ENCODE results near the gene N4BP2L2. TPM values are rescaled to one million over a fixed set of nuclear protein-coding genes. Genes with fewer than 3 reads are reported as not detected.

Gene N4BP2L2
- total and polyA plus RNA-seq, 9 of the 15 experiments (the other 6 are each of a cell fraction or from before 2014, with no cell fraction given): 33.9 to 76.4 (median 48.7) TPM

DNA sequence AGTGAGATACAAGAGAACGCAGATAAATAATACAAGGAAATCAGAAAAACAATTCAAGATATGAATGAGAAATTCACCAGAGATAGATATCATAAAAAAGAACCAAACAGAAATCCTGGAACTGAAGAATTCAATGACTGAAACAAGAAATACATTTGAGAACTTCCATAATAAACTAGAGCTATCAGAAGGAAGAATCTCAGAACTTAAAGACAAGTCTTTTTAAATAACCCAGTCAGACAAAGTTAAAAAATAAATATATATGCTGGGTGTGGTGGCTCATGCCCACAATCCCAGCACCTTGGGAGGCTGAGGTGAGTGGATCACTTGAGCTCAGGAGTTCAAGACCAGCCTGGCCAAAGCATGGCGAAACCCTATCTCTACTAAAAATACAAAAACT, 82.0 kb downstream of the N4BP2L2 start:
- H3K4me1 ChIP-seq (replicated peaks in 1 of 2; ENCODE audit: control insufficient read depth in 2 of 2, insufficient read depth in 2 of 2, low read length in 2 of 2): no peaks in the 10 kb centered on the region; a peak in 1 of 5 replicates
- no peaks in the 10 kb centered on the region for H3K27me3 ChIP-seq (ENCODE audit: control insufficient read depth in 2 of 2, insufficient read depth in 2 of 2, low read length in 2 of 2)
- ChIA-PET POLR2A (no interaction called here), CTCF (ENCODE audit: low intra/inter-chr PET ratio) (no interaction called here)
- WGBS (ENCODE audit: insufficient coverage, low coverage, missing lambda C conversion rate): 77% methylated on average over 2 of the region's 2 CpGs
- no peak overlapping the region for H3K4me3 ChIP-seq
- H3K27ac ChIP-seq (ENCODE audit: extremely low read depth, low read depth, low read length): no peak overlapping the region
- in situ Hi-C loops (cut with MboI): no loop called here
- peaks cover 3% of the 10 kb centered on the region; the same call in 1 of the 2 replicates for H3K9me3 ChIP-seq (replicated peaks; ENCODE audit: control insufficient read depth, insufficient read depth, low read depth, low read length)
- no peak for ATAC-seq
- no peaks in the 10 kb centered on the region for H3K9me1 ChIP-seq (ENCODE audit: control insufficient read depth, insufficient read depth, low read length)
- no peak for DNase-seq (ENCODE audit: extremely low read depth in 1 of 4, low spot score in 3 of 4)
- no peaks in the 10 kb centered on the region for H4K20me1 ChIP-seq (replicated peaks; ENCODE audit: control insufficient read depth, insufficient read depth, low read length)
- no peak overlapping the region for H2AFZ ChIP-seq (ENCODE audit: low read depth, low read length)
- no peak overlapping the region for H3K4me2 ChIP-seq (ENCODE audit: insufficient read depth, low read length)
- H3K79me2 ChIP-seq (ENCODE audit: control insufficient read depth, insufficient read depth, low read length): no peaks in the 10 kb centered on the region
- no peaks in the 10 kb centered on the region for H3K36me3 ChIP-seq (ENCODE audit: control insufficient read depth, insufficient read depth, low read length)
- TF ChIP-seq CBX3 (IDR thresholded peaks at IDR 0.05; ENCODE audit: borderline replicate concordance in 1 of 2, low read length in 2 of 2) (0 out of 3 replicates have a peak, but pooled peaks of 1 of the 2 experiments have one; percentile 24), ZNF589 (CRISPR knock-in tag; IDR thresholded peaks at IDR 0.05; ENCODE audit: low read depth) (no peak), TRIM28 (IDR thresholded peaks at IDR 0.05) (peak; percentile 25; the same call in 1 of the 2 replicates)
- no peak overlapping the region for H3K9ac ChIP-seq (ENCODE audit: insufficient read depth in 1 of 2, low read depth in 2 of 2, low read length in 2 of 2)
- BruUV-seq (replicated peaks): no TSS peak
- FAIRE-seq: no peak
- intact Hi-C loops (cut with micrococcal nuclease): no loop called here

DNA sequence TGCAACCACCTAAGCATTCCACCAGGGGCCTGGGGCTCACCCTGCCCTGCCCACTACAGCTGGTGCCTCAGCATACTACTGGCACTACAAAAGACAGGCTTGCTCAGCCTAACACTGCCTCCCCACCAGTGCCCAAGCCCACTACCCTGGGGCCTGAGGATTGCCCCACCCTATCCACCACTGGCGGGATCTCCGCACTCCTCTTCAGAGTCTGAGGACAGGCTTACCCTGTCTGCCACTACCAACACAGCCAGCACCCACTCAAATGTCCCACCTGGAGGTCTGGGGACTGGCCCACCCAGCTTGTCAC, 83.0 kb downstream of the N4BP2L2 start:
- TF ChIP-seq LARP7 (IDR thresholded peaks at IDR 0.05) (no peak), TEAD4 (IDR thresholded peaks at IDR 0.05; ENCODE audit: low read length) (no peak), TEAD4 (CRISPR knock-in tag; IDR thresholded peaks at IDR 0.05; ENCODE audit: borderline replicate concordance) (no peak), DNMT1 (IDR thresholded peaks at IDR 0.05) (no peak), MAFK (IDR thresholded peaks at IDR 0.05; ENCODE audit: low read length) (no peak), ILK (tag; IDR thresholded peaks at IDR 0.05; ENCODE audit: borderline replicate concordance, low read depth) (no peak), DMBX1 (CRISPR knock-in tag; IDR thresholded peaks at IDR 0.05; ENCODE audit: borderline replicate concordance) (no peak), KLF16 (IDR thresholded peaks at IDR 0.05) (no peak), ZSCAN29 (IDR thresholded peaks at IDR 0.05) (no peak), BMI1 (IDR thresholded peaks at IDR 0.05; ENCODE audit: low read length) (no peak), KLF13 (tag; IDR thresholded peaks at IDR 0.05; ENCODE audit: borderline replicate concordance, low read depth) (no peak), JUNB (CRISPR knock-in tag; conservative IDR thresholded peaks at IDR 0.05) (no peak)
- H3K27me3 ChIP-seq (ENCODE audit: control insufficient read depth in 2 of 2, insufficient read depth in 2 of 2, low read length in 2 of 2): no peaks in the 10 kb centered on the region
- no peaks in the 10 kb centered on the region for H3K79me2 ChIP-seq (ENCODE audit: control insufficient read depth, insufficient read depth, low read length)
- no peak overlapping the region for H3K4me3 ChIP-seq
- POLR2A ChIA-PET: no interaction called here
- ATAC-seq (no peak), FAIRE-seq (no peak), DNase-seq (ENCODE audit: extremely low read depth in 1 of 4, low spot score in 3 of 4) (no peak)
- WGBS (ENCODE audit: insufficient coverage, low coverage, missing lambda C conversion rate): no CpG with 5 or more reads among the region's 2 CpGs
- no peak overlapping the region for H3K9ac ChIP-seq (ENCODE audit: insufficient read depth in 1 of 2, low read depth in 2 of 2, low read length in 2 of 2)
- H3K4me1 ChIP-seq (replicated peaks in 1 of 2; ENCODE audit: control insufficient read depth in 2 of 2, insufficient read depth in 2 of 2, low read length in 2 of 2): no peaks in the 10 kb centered on the region; a peak in 1 of 5 replicates
- in situ Hi-C loops (cut with MboI): no loop called here
- H3K9me3 ChIP-seq (replicated peaks; ENCODE audit: control insufficient read depth, insufficient read depth, low read depth, low read length): peaks cover 3% of the 10 kb centered on the region; the same call in 1 of the 2 replicates
- H3K27ac ChIP-seq (ENCODE audit: extremely low read depth, low read depth, low read length): no peak overlapping the region
- H3K36me3 ChIP-seq (ENCODE audit: control insufficient read depth, insufficient read depth, low read length): no peaks in the 10 kb centered on the region
- no peaks in the 10 kb centered on the region for H4K20me1 ChIP-seq (replicated peaks; ENCODE audit: control insufficient read depth, insufficient read depth, low read length)
- H3K4me2 ChIP-seq (ENCODE audit: insufficient read depth, low read length): no peak overlapping the region
- H2AFZ ChIP-seq (ENCODE audit: low read depth, low read length): no peak overlapping the region
- CTCF ChIA-PET (ENCODE audit: low intra/inter-chr PET ratio): no interaction called here
- no TSS peak for BruUV-seq (replicated peaks)
- intact Hi-C loops (cut with micrococcal nuclease): no loop called here
- no peaks in the 10 kb centered on the region for H3K9me1 ChIP-seq (ENCODE audit: control insufficient read depth, insufficient read depth, low read length)
